Measurements from ENCODE around the gene GFOD1.

Gene GFOD1

GRCh38 chr6:13368079-13368730 lies 119.2 kb downstream of the GFOD1 start:
- no peak overlapping the region for H3K4me3 ChIP-seq (ENCODE audit: low read length)
- TF ChIP-seq CTCF (conservative IDR thresholded peaks at IDR 0.05; ENCODE audit: low read length): no peak
- DNase-seq (ENCODE audit: low read depth): no peak

- DNase-seq (ENCODE audit: low read depth): no peak
- no peak for TF ChIP-seq CTCF (conservative IDR thresholded peaks at IDR 0.05; ENCODE audit: low read length)
- no peak overlapping the region for H3K4me3 ChIP-seq (ENCODE audit: low read length)
Measured at GRCh38 chr6:13367396-13367795, 120.0 kb downstream of the GFOD1 start.

- no peak for TF ChIP-seq CTCF (conservative IDR thresholded peaks at IDR 0.05; ENCODE audit: low read length)
- no peak overlapping the region for H3K4me3 ChIP-seq (ENCODE audit: low read length)
- no peak for DNase-seq (ENCODE audit: low read depth)
Measured at GRCh38 chr6:13365320-13365719, 122.1 kb downstream of the GFOD1 start.

- TF ChIP-seq CTCF (conservative IDR thresholded peaks at IDR 0.05; ENCODE audit: low read length): no peak
- no peak for DNase-seq (ENCODE audit: low read depth)
- H3K4me3 ChIP-seq (ENCODE audit: low read length): no peak overlapping the region
Measured at GRCh38 chr6:13364842-13365241, 122.6 kb downstream of the GFOD1 start.

- peak; percentile 68 for DNase-seq (ENCODE audit: low read depth)
- no peak for TF ChIP-seq CTCF (conservative IDR thresholded peaks at IDR 0.05; ENCODE audit: low read length)
- no peak overlapping the region for H3K4me3 ChIP-seq (ENCODE audit: low read length)
Measured at GRCh38 chr6:13362412-13362811, 125.0 kb downstream of the GFOD1 start.

GRCh38 chr6:13360671-13361540 lies 126.5 kb downstream of the GFOD1 start:
- no peak for DNase-seq (ENCODE audit: low read depth)
- no peak for TF ChIP-seq CTCF (conservative IDR thresholded peaks at IDR 0.05; ENCODE audit: low read length)
- no peak overlapping the region for H3K4me3 ChIP-seq (ENCODE audit: low read length)

GRCh38 chr6:13359287-13359686 lies 128.1 kb downstream of the GFOD1 start:
- no peak for DNase-seq (ENCODE audit: low read depth)
- TF ChIP-seq CTCF (conservative IDR thresholded peaks at IDR 0.05; ENCODE audit: low read length): no peak
- no peak overlapping the region for H3K4me3 ChIP-seq (ENCODE audit: low read length)
